Astrocyte (in vitro differentiated cells and primary cell): Measurements from ENCODE around the gene SPATC1L. TPM values are rescaled to one million over a fixed set of nuclear protein-coding genes. Genes with fewer than 3 reads are reported as not detected.

Source experiments
- DNase-seq: peaks from one replicate; pipeline ENCODE4 v3.0.0-alpha.2; 2010; ENCODE audit warnings: low read depth
- FAIRE-seq: peaks from 2 replicates; lab custom pipeline; 2011; peaks lifted over from hg19 to GRCh38; lab: Jason Lieb, UNC
- H2AFZ ChIP-seq: 2 replicates; pipeline ENCODE4 v1.6.0; 2012; ENCODE audit warnings: low read depth, low read length, inconsistent platforms
- H3K27ac ChIP-seq: 2 replicates; pipeline ENCODE4 v1.5.1; 2011; ENCODE audit warnings: low read depth, low read length, inconsistent platforms
- H3K27me3 ChIP-seq: 2 replicates; pipeline ENCODE4 v1.6.0; 2011; ENCODE audit warnings: low read length, inconsistent platforms; ENCODE audit not compliant: insufficient read depth
- H3K36me3 ChIP-seq: 2 replicates; pipeline ENCODE4 v1.5.1; 2011; ENCODE audit warnings: low read length, inconsistent platforms; ENCODE audit not compliant: insufficient read depth
- H3K4me1 ChIP-seq: 2 replicates; pipeline ENCODE4 v1.5.1; 2011; ENCODE audit warnings: low read length, inconsistent platforms; ENCODE audit not compliant: insufficient read depth
- H3K4me2 ChIP-seq: 2 replicates; pipeline ENCODE4 v1.6.0; 2012; ENCODE audit warnings: low read length, inconsistent platforms
- H3K4me3 ChIP-seq: 2 replicates; pipeline ENCODE4 v1.5.1; 2011; ENCODE audit warnings: low read depth, mild to moderate bottlenecking, low read length, inconsistent platforms; ENCODE audit not compliant: insufficient read depth
- H3K79me2 ChIP-seq: 2 replicates; pipeline ENCODE4 v1.6.0; 2012; ENCODE audit warnings: mild to moderate bottlenecking, low read length, inconsistent platforms; ENCODE audit not compliant: insufficient read depth
- H3K9ac ChIP-seq: 2 replicates; pipeline ENCODE4 v1.6.0; 2012; ENCODE audit warnings: mild to moderate bottlenecking, low read length, inconsistent platforms
- H3K9me3 ChIP-seq: 2 replicates; pipeline ENCODE4 v1.5.1; 2012; ENCODE audit warnings: low read depth, mild to moderate bottlenecking, low read length, inconsistent platforms; ENCODE audit not compliant: insufficient read depth
- H4K20me1 ChIP-seq: 2 replicates; pipeline ENCODE4 v1.6.0; 2012; ENCODE audit warnings: low read length, inconsistent platforms; ENCODE audit not compliant: insufficient read depth
- H3K27ac Mint-ChIP-seq: one replicate; pipeline ENCODE4 v1.8.0; 2021; ENCODE audit warnings: mild to moderate bottlenecking, mixed read lengths; ENCODE audit not compliant: unreplicated experiment
- H3K27me3 Mint-ChIP-seq: one replicate; pipeline ENCODE4 v1.8.0; 2021; ENCODE audit warnings: low read depth, mixed read lengths; ENCODE audit not compliant: unreplicated experiment
- H3K36me3 Mint-ChIP-seq: one replicate; pipeline ENCODE4 v1.8.0; 2021; ENCODE audit warnings: low read depth, mixed read lengths; ENCODE audit not compliant: unreplicated experiment
- H3K4me1 Mint-ChIP-seq: one replicate; pipeline ENCODE4 v1.8.0; 2021; ENCODE audit warnings: low read depth, mixed read lengths; ENCODE audit not compliant: unreplicated experiment
- H3K4me3 Mint-ChIP-seq: one replicate; pipeline ENCODE4 v1.8.0; 2021; ENCODE audit warnings: mild to moderate bottlenecking, moderate library complexity, mixed read lengths; ENCODE audit not compliant: unreplicated experiment
- H3K9me3 Mint-ChIP-seq: one replicate; pipeline ENCODE4 v1.8.0; 2021; ENCODE audit warnings: mild to moderate bottlenecking, mixed read lengths; ENCODE audit not compliant: unreplicated experiment
- CTCF ChIP-seq: IDR thresholded peaks from 2 replicates; pipeline ENCODE4 v1.5.1; 2011; ENCODE audit warnings: low read depth, mild to moderate bottlenecking, inconsistent platforms, low read length, moderate library complexity; ENCODE audit not compliant: insufficient read depth
- EZH2 ChIP-seq: IDR thresholded peaks from 2 replicates; pipeline ENCODE4 v1.6.1; 2012; ENCODE audit warnings: mild to moderate bottlenecking, low read length, inconsistent platforms; ENCODE audit not compliant: insufficient read depth
- total RNA-seq: library from RNA; stranded (reverse); gene quantifications from 2 replicates; pipeline ENCODE4 v1.2.1, GENCODE V29; 2021

SPATC1L gene
- total RNA-seq, 1 donor from 2014 or later = 17.8 TPM

- Mint-ChIP-seq H3K9me3 (no peaks in the 10 kb centered on the region), H3K36me3 (no peaks in the 10 kb centered on the region), H3K27ac (no peak overlapping the region), H3K27me3 (no peaks in the 10 kb centered on the region), H3K4me3 (no peak overlapping the region), H3K4me1 (peaks cover 2% of the 10 kb centered on the region)
- Histone ChIP-seq H2AFZ (no peak overlapping the region), H3K4me1 (no peaks in the 10 kb centered on the region), H4K20me1 (no peaks in the 10 kb centered on the region), H3K9me3 (no peaks in the 10 kb centered on the region), H3K36me3 (no peaks in the 10 kb centered on the region), H3K79me2 (no peaks in the 10 kb centered on the region), H3K27me3 (no peaks in the 10 kb centered on the region), H3K27ac (no peak overlapping the region), H3K4me2 (no peak overlapping the region), H3K4me3 (no peak overlapping the region), H3K9ac (no peak overlapping the region)
- no peak for DNase-seq
- TF ChIP-seq CTCF (no peak), EZH2 (no peak)
- FAIRE-seq = no peak
These were observed 33.7 kb downstream of the SPATC1L start for GRCh38 chr21:46150491-46151121.

GRCh38 chr21:46150073-46150472 is 34.2 kb downstream of the SPATC1L start:
- Histone ChIP-seq H3K27me3 (no peaks in the 10 kb centered on the region), H3K36me3 (no peaks in the 10 kb centered on the region), H3K4me2 (no peak overlapping the region), H3K79me2 (no peaks in the 10 kb centered on the region), H3K4me3 (no peak overlapping the region), H3K9ac (no peak overlapping the region), H3K9me3 (no peaks in the 10 kb centered on the region), H2AFZ (no peak overlapping the region), H4K20me1 (no peaks in the 10 kb centered on the region), H3K27ac (no peak overlapping the region), H3K4me1 (no peaks in the 10 kb centered on the region)
- DNase-seq = no peak
- FAIRE-seq = no peak
- TF ChIP-seq EZH2 = no peak
- no peak for TF ChIP-seq CTCF
- no peak overlapping the region for H3K27ac Mint-ChIP-seq
- H3K27me3 Mint-ChIP-seq = no peaks in the 10 kb centered on the region
- H3K36me3 Mint-ChIP-seq = no peaks in the 10 kb centered on the region
- no peaks in the 10 kb centered on the region for H3K9me3 Mint-ChIP-seq
- peaks cover 2% of the 10 kb centered on the region for H3K4me1 Mint-ChIP-seq
- H3K4me3 Mint-ChIP-seq = no peak overlapping the region

GRCh38 chr21:46149205-46149901 is 34.9 kb downstream of the SPATC1L start:
- H3K4me2 ChIP-seq = no peak overlapping the region
- Mint-ChIP-seq H3K4me1 (peaks cover 2% of the 10 kb centered on the region), H3K27me3 (no peaks in the 10 kb centered on the region), H3K36me3 (no peaks in the 10 kb centered on the region), H3K4me3 (no peak overlapping the region), H3K9me3 (no peaks in the 10 kb centered on the region), H3K27ac (no peak overlapping the region)
- DNase-seq = no peak
- no peaks in the 10 kb centered on the region for H3K27me3 ChIP-seq
- no peaks in the 10 kb centered on the region for H3K36me3 ChIP-seq
- H4K20me1 ChIP-seq = no peaks in the 10 kb centered on the region
- TF ChIP-seq EZH2 (no peak), CTCF (no peak)
- no peaks in the 10 kb centered on the region for H3K4me1 ChIP-seq
- H3K27ac ChIP-seq = no peak overlapping the region
- H2AFZ ChIP-seq = no peak overlapping the region
- no peaks in the 10 kb centered on the region for H3K9me3 ChIP-seq
- no peak for FAIRE-seq
- H3K9ac ChIP-seq = no peak overlapping the region
- H3K4me3 ChIP-seq = no peak overlapping the region
- H3K79me2 ChIP-seq = no peaks in the 10 kb centered on the region
